H1 (cell line): ENCODE measurements around the gene GTF3C2. TPM values are rescaled to one million over a fixed set of nuclear protein-coding genes. Genes with fewer than 3 reads are reported as not detected.

Source experiments
- NANOG ChIP-seq: IDR thresholded peaks from 2 replicates; pipeline ENCODE4 v1.6.1; 2011; ENCODE audit warnings: low read length, low read depth, mild to moderate bottlenecking, inconsistent platforms; ENCODE audit not compliant: insufficient read depth, poor library complexity, severe bottlenecking
- polyA plus RNA-seq, 7 experiments: library from polyadenylated mRNA; depleted of rRNA in 3 of 7; stranded (reverse) in 5 of 7; unstranded in 2 of 7; fragments of >200 nt in 5 of 7; fragments of 200-250 nt in 2 of 7; gene quantifications; 1 replicate in 5 of 7; 2 replicates in 1 of 7; 4 replicates in 1 of 7; pipeline versions ENCODE4 v1.2.1 to v1.2.3, GENCODE V29; 2011 to 2013; ENCODE audit warnings: missing spikeins in 2 of 7, mixed read lengths in 2 of 7
- total RNA-seq: library from RNA; stranded (reverse); fragmentation: NEBNext Ultra II Directional; extraction: Animal tissue kit (Norgen Biotek cat#: 25700); gene quantifications from 2 replicates; pipeline ENCODE4 v1.2.1, GENCODE V29; 2021

The GTF3C2 gene
- total and polyA plus RNA-seq, 2 of the 8 experiments (the other 6 are each of a cell fraction or from before 2014, with no cell fraction given), result 118 to 127 TPM

DNA sequence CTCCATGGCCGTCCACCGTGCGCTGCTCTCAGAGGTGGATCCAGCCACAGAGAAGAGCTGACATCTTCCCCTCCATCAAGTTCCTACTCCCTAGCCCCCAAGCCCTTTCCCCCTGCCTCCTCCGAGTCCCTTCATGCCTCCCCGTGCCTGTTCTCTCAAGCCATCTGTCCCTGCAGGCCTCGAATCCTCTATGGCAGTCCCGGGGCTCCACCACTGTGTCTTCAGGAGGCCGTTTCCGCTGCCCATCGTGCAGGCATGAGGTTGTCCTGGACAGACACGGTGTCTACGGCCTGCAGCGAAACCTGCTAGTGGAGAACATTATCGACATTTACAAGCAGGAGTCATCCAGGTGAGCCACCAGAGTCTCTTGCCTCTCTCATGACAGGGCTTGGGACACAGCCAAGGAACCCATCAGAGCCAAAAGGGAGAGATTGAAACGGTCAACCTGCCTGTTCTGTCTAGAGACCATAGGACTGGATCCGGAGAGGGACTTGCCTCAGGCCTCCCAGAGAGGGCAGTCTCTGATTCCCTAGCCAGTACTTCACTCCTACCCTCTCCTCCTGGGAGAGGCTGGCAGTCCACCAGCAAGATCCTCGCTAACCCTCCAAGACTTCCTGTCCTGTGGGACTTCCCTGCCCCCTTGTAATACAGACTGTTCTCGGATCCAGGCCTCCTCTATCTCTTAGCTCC, 58.0 kb downstream of the GTF3C2 start (continued):
- no peak for TF ChIP-seq NANOG
- TF ChIP-seq, all 59 proteins: peak for 0
